ENCODE measurements around the gene OVOL1. TPM values are rescaled to one million over a fixed set of nuclear protein-coding genes. Genes with fewer than 3 reads are reported as not detected.

Gene OVOL1
- total and polyA plus RNA-seq, 2 of the 8 experiments (the other 6 are each of a cell fraction or from before 2014, with no cell fraction given), result 2.6 to 3.4 TPM

DNA sequence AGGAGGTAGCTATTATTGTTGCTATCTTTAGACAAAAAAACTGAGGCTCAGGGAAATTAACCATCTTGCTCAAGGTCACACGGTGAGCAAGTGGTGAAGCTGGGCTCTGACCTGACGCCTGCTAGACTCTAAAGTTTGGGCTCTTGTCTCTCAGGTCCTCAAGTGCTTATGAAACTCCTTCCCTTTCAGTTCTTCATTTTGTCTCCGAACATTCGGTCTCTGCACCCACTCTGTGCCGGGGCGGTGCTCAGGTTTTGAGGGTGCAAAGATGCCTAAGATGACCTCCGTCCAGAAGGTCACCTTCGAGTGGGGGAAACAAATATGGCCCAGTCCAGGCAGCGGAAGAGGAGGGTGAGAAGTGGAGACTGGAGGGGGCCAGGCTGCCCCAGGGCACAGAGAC lies 16.0 kb downstream of the OVOL1 start (continued):
- TF ChIP-seq, protein P1, sequence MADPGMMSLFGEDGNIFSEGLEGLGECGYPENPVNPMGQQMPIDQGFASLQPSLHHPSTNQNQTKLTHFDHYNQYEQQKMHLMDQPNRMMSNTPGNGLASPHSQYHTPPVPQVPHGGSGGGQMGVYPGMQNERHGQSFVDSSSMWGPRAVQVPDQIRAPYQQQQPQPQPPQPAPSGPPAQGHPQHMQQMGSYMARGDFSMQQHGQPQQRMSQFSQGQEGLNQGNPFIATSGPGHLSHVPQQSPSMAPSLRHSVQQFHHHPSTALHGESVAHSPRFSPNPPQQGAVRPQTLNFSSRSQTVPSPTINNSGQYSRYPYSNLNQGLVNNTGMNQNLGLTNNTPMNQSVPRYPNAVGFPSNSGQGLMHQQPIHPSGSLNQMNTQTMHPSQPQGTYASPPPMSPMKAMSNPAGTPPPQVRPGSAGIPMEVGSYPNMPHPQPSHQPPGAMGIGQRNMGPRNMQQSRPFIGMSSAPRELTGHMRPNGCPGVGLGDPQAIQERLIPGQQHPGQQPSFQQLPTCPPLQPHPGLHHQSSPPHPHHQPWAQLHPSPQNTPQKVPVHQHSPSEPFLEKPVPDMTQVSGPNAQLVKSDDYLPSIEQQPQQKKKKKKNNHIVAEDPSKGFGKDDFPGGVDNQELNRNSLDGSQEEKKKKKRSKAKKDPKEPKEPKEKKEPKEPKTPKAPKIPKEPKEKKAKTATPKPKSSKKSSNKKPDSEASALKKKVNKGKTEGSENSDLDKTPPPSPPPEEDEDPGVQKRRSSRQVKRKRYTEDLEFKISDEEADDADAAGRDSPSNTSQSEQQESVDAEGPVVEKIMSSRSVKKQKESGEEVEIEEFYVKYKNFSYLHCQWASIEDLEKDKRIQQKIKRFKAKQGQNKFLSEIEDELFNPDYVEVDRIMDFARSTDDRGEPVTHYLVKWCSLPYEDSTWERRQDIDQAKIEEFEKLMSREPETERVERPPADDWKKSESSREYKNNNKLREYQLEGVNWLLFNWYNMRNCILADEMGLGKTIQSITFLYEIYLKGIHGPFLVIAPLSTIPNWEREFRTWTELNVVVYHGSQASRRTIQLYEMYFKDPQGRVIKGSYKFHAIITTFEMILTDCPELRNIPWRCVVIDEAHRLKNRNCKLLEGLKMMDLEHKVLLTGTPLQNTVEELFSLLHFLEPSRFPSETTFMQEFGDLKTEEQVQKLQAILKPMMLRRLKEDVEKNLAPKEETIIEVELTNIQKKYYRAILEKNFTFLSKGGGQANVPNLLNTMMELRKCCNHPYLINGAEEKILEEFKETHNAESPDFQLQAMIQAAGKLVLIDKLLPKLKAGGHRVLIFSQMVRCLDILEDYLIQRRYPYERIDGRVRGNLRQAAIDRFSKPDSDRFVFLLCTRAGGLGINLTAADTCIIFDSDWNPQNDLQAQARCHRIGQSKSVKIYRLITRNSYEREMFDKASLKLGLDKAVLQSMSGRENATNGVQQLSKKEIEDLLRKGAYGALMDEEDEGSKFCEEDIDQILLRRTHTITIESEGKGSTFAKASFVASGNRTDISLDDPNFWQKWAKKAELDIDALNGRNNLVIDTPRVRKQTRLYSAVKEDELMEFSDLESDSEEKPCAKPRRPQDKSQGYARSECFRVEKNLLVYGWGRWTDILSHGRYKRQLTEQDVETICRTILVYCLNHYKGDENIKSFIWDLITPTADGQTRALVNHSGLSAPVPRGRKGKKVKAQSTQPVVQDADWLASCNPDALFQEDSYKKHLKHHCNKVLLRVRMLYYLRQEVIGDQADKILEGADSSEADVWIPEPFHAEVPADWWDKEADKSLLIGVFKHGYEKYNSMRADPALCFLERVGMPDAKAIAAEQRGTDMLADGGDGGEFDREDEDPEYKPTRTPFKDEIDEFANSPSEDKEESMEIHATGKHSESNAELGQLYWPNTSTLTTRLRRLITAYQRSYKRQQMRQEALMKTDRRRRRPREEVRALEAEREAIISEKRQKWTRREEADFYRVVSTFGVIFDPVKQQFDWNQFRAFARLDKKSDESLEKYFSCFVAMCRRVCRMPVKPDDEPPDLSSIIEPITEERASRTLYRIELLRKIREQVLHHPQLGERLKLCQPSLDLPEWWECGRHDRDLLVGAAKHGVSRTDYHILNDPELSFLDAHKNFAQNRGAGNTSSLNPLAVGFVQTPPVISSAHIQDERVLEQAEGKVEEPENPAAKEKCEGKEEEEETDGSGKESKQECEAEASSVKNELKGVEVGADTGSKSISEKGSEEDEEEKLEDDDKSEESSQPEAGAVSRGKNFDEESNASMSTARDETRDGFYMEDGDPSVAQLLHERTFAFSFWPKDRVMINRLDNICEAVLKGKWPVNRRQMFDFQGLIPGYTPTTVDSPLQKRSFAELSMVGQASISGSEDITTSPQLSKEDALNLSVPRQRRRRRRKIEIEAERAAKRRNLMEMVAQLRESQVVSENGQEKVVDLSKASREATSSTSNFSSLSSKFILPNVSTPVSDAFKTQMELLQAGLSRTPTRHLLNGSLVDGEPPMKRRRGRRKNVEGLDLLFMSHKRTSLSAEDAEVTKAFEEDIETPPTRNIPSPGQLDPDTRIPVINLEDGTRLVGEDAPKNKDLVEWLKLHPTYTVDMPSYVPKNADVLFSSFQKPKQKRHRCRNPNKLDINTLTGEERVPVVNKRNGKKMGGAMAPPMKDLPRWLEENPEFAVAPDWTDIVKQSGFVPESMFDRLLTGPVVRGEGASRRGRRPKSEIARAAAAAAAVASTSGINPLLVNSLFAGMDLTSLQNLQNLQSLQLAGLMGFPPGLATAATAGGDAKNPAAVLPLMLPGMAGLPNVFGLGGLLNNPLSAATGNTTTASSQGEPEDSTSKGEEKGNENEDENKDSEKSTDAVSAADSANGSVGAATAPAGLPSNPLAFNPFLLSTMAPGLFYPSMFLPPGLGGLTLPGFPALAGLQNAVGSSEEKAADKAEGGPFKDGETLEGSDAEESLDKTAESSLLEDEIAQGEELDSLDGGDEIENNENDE (IDR thresholded peaks at IDR 0.05; ENCODE audit: insufficient replicate concordance, low read length), result no peak
- no peak for TF ChIP-seq RFX5 (IDR thresholded peaks at IDR 0.05; ENCODE audit: borderline replicate concordance, low read depth, low read length)
- no peak for TF ChIP-seq HDAC2 (IDR thresholded peaks at IDR 0.05; ENCODE audit: borderline replicate concordance in 1 of 2, low read depth in 2 of 2, low read length in 2 of 2)
- TF ChIP-seq ASH2L (IDR thresholded peaks at IDR 0.05; ENCODE audit: low read length), result no peak
- no peak for TF ChIP-seq TBP (IDR thresholded peaks at IDR 0.05; ENCODE audit: low read depth, low read length)
- no peak for TF ChIP-seq GABPA (IDR thresholded peaks at IDR 0.05; ENCODE audit: borderline replicate concordance, insufficient read depth, low read length)
- TF ChIP-seq, protein P2, sequence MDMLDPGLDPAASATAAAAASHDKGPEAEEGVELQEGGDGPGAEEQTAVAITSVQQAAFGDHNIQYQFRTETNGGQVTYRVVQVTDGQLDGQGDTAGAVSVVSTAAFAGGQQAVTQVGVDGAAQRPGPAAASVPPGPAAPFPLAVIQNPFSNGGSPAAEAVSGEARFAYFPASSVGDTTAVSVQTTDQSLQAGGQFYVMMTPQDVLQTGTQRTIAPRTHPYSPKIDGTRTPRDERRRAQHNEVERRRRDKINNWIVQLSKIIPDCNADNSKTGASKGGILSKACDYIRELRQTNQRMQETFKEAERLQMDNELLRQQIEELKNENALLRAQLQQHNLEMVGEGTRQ (IDR thresholded peaks at IDR 0.05; ENCODE audit: low read length), result no peak
- no peak for TF ChIP-seq MAFK (IDR thresholded peaks at IDR 0.05; ENCODE audit: low read depth, low read length)
- no peak for TF ChIP-seq SIX5 (IDR thresholded peaks at IDR 0.05; ENCODE audit: low read depth, low read length)
